Adrenal gland (tissue), 12 donors: ENCODE measurements around the gene CDKL1. TPM values are rescaled to one million over a fixed set of nuclear protein-coding genes. Genes with fewer than 3 reads are reported as not detected.

Source experiments
- DNase-seq, 7 donors: peaks; one replicate each; pipeline ENCODE4 v3.0.0-alpha.2; 2019 to 2020
- H3K27ac ChIP-seq, 5 donors: fragments of 200-600 bp; sonication (generic) in 4 of 5; 1 replicate in 3 of 5; 2 replicates in 2 of 5; pipeline versions ENCODE4 v1.5.1 to v1.8.0; 2016 to 2020; ENCODE audit warnings: mild to moderate bottlenecking in 1 of 5
- H3K27me3 ChIP-seq: fragments of 200-600 bp; 2 replicates; pipeline ENCODE4 v1.8.0; 2021
- H3K36me3 ChIP-seq, 2 donors: fragments of 200-600 bp; replicated peaks in 1 of 2; 1 replicate in 1 of 2; 2 replicates in 1 of 2; pipeline versions ENCODE4 v1.5.1 to v1.8.0; 2018 to 2022
- H3K4me1 ChIP-seq, 2 donors: fragments of 200-600 bp; replicated peaks in 1 of 2; 1 replicate in 1 of 2; 2 replicates in 1 of 2; pipeline versions ENCODE4 v1.5.1 to v1.8.0; 2018 to 2021
- H3K4me3 ChIP-seq, 4 donors: fragments of 200-600 bp; sonication (generic) in 3 of 4; one replicate each; pipeline ENCODE4 v1.5.1; 2016 to 2018
- H3K9me3 ChIP-seq, 3 donors: fragments of 200-600 bp; sonication (generic) in 1 of 3; replicated peaks in 1 of 3; 1 replicate in 2 of 3; 2 replicates in 1 of 3; pipeline versions ENCODE4 v1.5.1 to v1.8.0; 2016 to 2021
- POLR2A ChIP-seq, 2 donors: fragments of 450-650 bp; IDR thresholded peaks; one replicate each; pipeline ENCODE4 v1.6.1; 2017; ENCODE audit warnings: antibody characterized with exemption in 2 of 2, mild to moderate bottlenecking in 2 of 2, moderate library complexity in 1 of 2
- WGBS, 4 donors: extraction: QIAGEN DNeasy Blood & Tissue Kit in 2 of 4; methylation state at CpG; one replicate each; pipeline versions ENCODE4 v1.1.5 to v1.1.7; 2013 to 2017; 5-methylcytosine and 5-hydroxymethylcytosine counted together
- intact Hi-C, 2 donors: fragments of 100-400 bp; cut with DNase I; formaldehyde crosslinking; loops; one replicate each; pipeline versions ENCODE4 v1.14.1 to v1.15.0; 2022 to 2023
- polyA plus RNA-seq, 3 donors: library from polyadenylated mRNA; stranded (reverse); fragments of 200-250 nt in 2 of 3; fragments of 350-450 nt in 1 of 3; fragmentation: Illumina TruSeq in 1 of 3; extraction: RNeasy Lipid Tissue Mini Kit (QIAGEN cat#74804) in 1 of 3; gene quantifications; one replicate each; pipeline ENCODE4 v1.2.3, GENCODE V29; 2013 to 2014
- total RNA-seq, 9 donors: library from RNA; depleted of rRNA in 4 of 9; stranded (reverse); fragments of >200 nt in 4 of 9; fragments of 120-200 nt in 1 of 9; fragmentation: NEBNext Ultra II Directional in 1 of 9; extraction: Animal tissue kit (Norgen Biotek cat#: 25700) in 1 of 9; gene quantifications; one replicate each; pipeline versions ENCODE4 v1.1.0 to v1.2.4, GENCODE V29; 2013 to 2023
- TF ChIP-seq, protein P1 (sequence below), 6 experiments: fragments of 450-650 bp in 4 of 6; fragments of 200-600 bp in 2 of 6; sonication (generic) in 1 of 6; IDR thresholded peaks; 1 replicate in 5 of 6; 2 replicates in 1 of 6; pipeline versions ENCODE4 v1.5.1 to v1.8.0; 2016 to 2021; ENCODE audit warnings: antibody characterized with exemption in 6 of 6, mild to moderate bottlenecking in 2 of 6, moderate library complexity in 1 of 6
- donor health status: healthy with polysubstance abuse.
- donor health status: Bipolar disorder and iron deficiency.
- donor health status: DM: yes; HTN: yes; CAD: no.
- donor health status: DM: no; HTN: no; CAD: no.
- donor health status: DM: no; HTN: no; CAD: no.
- donor health status: DM: yes; HTN: yes; CAD: no.

Gene CDKL1
- total and polyA plus RNA-seq, 12 donors: 1.5 to 17.2 (median 7.6) TPM

DNA sequence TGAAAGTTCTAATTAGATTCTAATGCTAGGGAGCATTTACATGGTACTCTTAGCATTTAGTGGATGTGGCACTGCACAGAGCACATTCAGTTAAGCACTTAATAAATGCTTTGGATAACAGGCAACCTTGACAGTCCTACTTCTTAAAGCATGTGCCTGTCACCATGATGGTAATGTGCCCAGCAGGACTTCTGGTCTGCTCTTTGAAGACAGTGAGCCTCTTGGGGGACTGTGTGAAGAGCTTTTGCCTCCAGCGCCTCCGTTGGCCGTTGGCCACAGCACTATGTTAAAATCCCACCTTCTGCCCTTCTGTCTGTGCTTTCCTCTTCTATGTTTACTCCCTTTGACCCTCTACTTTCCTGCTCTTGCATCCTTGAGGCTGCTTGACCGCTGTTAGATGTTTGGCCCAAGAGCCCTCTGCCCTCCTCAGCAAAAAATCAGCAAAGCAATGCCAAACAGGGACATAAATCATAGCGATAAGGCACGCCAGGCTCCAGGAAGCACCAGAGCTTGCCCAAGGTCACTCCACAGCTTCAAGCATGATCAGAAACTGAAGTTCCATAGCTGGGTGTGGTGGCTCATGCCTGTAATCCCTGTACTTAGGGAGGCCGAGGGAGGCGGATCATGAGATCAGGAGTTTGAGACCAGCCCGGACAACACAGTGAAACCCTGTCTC is 8.3 kb downstream of the CDKL1 start:
- no peaks in the 10 kb centered on the region for H3K9me3 ChIP-seq
- WGBS, 4 donors: 22 to 38% (median 31%) methylated on average over 8 to 9 of the region's 9 CpGs
- H3K4me1 ChIP-seq: peaks cover 12 to 16% of the 10 kb centered on the region in 2 donors
- H3K27me3 ChIP-seq: no peaks in the 10 kb centered on the region
- peak overlapping the region in 4 of 5 donors; percentile 4 to 76 (median 59) for H3K27ac ChIP-seq
- peak; percentile 75 to 95 (median 93) for DNase-seq
- TF ChIP-seq POLR2A (IDR thresholded peaks at IDR 0.05): no peak
- TF ChIP-seq, protein P1, sequence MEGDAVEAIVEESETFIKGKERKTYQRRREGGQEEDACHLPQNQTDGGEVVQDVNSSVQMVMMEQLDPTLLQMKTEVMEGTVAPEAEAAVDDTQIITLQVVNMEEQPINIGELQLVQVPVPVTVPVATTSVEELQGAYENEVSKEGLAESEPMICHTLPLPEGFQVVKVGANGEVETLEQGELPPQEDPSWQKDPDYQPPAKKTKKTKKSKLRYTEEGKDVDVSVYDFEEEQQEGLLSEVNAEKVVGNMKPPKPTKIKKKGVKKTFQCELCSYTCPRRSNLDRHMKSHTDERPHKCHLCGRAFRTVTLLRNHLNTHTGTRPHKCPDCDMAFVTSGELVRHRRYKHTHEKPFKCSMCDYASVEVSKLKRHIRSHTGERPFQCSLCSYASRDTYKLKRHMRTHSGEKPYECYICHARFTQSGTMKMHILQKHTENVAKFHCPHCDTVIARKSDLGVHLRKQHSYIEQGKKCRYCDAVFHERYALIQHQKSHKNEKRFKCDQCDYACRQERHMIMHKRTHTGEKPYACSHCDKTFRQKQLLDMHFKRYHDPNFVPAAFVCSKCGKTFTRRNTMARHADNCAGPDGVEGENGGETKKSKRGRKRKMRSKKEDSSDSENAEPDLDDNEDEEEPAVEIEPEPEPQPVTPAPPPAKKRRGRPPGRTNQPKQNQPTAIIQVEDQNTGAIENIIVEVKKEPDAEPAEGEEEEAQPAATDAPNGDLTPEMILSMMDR (IDR thresholded peaks at IDR 0.05): no peak
- no peaks in the 10 kb centered on the region for H3K36me3 ChIP-seq
- no peak overlapping the region for H3K4me3 ChIP-seq
- intact Hi-C loops: no loop called here

DNA sequence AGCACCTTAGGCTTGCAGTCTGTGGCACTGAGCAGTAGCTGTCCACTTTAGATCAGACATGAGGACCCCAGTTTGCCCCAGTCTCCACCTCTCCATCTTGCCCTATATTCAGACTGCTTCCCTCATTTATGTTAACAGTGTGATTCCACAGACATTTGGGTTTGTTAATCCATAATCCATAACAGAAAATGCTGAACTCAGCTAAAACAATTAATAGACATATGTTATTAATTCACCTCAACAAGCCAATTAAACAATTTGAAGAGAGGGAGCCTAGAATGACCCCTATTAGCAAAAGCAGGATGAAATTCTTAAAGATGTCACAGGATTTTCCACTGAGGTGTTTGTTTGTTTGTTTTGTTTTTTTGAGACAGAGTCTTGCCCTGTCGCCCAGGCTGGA is 9.1 kb downstream of the CDKL1 start:
- DNase-seq: no peak
- 89 to 94% (median 91%) methylated on average over 1 of the region's 1 CpG for WGBS, 4 donors
- Histone ChIP-seq H3K4me1 (peaks cover 12 to 16% of the 10 kb centered on the region in 2 donors), H3K27me3 (no peaks in the 10 kb centered on the region), H3K4me3 (no peak overlapping the region), H3K27ac (peak overlapping the region in 1 of 5 donors; percentile 76), H3K36me3 (no peaks in the 10 kb centered on the region), H3K9me3 (no peaks in the 10 kb centered on the region)
- intact Hi-C loops: no loop called here
- TF ChIP-seq, protein P1 (IDR thresholded peaks at IDR 0.05): no peak
- no peak for TF ChIP-seq POLR2A (IDR thresholded peaks at IDR 0.05)

DNA sequence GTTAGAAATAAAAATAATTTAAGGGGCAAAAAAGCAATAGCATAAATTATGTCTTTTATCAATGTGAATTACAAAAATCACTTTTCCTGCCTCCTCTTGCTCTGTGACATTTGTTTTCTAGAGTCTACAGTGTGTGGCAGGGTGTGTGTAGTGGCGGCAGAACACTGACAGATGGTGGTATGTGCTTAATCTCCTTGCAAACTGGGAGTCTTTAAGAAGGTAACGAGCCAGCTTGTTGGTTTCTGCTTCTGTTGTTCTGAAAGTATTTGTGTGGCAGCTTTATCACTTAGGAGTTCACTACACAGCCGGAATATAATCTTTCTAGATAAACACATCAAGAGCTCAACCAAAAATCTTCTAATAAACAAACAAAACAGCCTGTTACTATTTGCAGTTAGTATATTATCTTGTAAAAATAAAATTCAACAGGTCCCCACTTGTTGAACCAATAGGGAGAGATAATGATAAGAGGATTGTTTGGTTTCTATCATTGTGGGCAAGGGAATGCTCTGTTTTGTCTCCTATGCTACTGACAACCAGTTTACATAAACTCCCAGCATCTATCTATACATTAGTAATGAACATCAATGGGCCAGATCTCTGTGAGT is 13.0 kb downstream of the CDKL1 start:
- no peak overlapping the region for H3K4me3 ChIP-seq
- 68 to 78% (median 75%) methylated on average over 3 of the region's 3 CpGs for WGBS, 4 donors
- peaks cover 7 to 8% of the 10 kb centered on the region in 2 donors for H3K4me1 ChIP-seq
- intact Hi-C loops: no loop called here
- no peaks in the 10 kb centered on the region for H3K27me3 ChIP-seq
- no peaks in the 10 kb centered on the region for H3K36me3 ChIP-seq
- H3K9me3 ChIP-seq: no peaks in the 10 kb centered on the region
- no peak for DNase-seq
- TF ChIP-seq, protein P1 (IDR thresholded peaks at IDR 0.05): no peak
- no peak for TF ChIP-seq POLR2A (IDR thresholded peaks at IDR 0.05)
- H3K27ac ChIP-seq: no peak overlapping the region

DNA sequence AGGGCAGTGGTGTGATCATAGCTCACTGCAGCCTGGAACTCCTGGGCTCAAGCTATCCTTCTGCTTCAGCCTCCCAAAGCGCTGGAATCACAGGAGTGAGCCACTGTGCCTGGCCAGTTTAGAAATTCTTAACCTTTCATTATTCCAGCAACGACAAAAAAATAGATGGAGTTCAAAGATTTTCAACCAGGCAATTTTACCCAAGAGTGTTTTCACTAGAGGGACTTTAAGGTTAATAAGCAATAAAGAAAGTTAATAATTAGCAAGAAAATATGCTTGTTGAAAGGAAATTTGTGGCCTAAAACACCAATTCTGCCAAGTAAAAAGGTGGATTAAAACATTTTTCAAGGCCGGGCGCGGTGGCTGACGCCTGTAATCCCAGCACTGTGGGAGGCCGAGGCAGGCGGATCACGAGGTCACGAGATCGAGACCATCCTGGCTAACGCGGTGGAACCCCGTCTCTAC is 14.8 kb downstream of the CDKL1 start:
- H3K9me3 ChIP-seq: no peaks in the 10 kb centered on the region
- H3K36me3 ChIP-seq: no peaks in the 10 kb centered on the region
- WGBS, 4 donors: 88 to 97% (median 94%) methylated on average over 14 of the region's 14 CpGs
- H3K27ac ChIP-seq: no peak overlapping the region
- no peak overlapping the region for H3K4me3 ChIP-seq
- H3K4me1 ChIP-seq: peaks cover 7 to 11% of the 10 kb centered on the region in 2 donors
- H3K27me3 ChIP-seq: no peaks in the 10 kb centered on the region
- no peak for DNase-seq
- intact Hi-C loops: no loop called here
- TF ChIP-seq POLR2A (IDR thresholded peaks at IDR 0.05): no peak
